ENCODE measurements around the gene HOXA7. TPM values are rescaled to one million over a fixed set of nuclear protein-coding genes. Genes with fewer than 3 reads are reported as not detected.

HOXA7 gene
- total and polyA plus RNA-seq, 2 donors (not counting 3 experiments of a cell fraction or from before 2014, with no cell fraction given): 18.1 to 18.5 TPM

- DNase-seq (ENCODE audit: low read depth, low spot score) (no peak), FAIRE-seq (no peak)
- peaks cover 97% of the 10 kb centered on the region for H3K79me2 ChIP-seq (ENCODE audit: control insufficient read depth, insufficient read depth, low read length)
- CTCF ChIA-PET: interaction anchor here (0.7 to 7.0 kb wide), 21 partner anchors 8 to 775 kb away, joined by 3 to 72 read pairs (median 8); partner anchors contain the start of genes HOXA3 and HOXA7
- H4K20me1 ChIP-seq (replicated peaks; ENCODE audit: control insufficient read depth, extremely low read depth, insufficient read depth, low read length): no peaks in the 10 kb centered on the region
- peaks cover 0 to 19% of the 10 kb centered on the region in 2 experiments for H3K36me3 ChIP-seq (ENCODE audit: control insufficient read depth in 2 of 2, extremely low read depth in 1 of 2, insufficient read depth in 2 of 2, low read length in 2 of 2)
- POLR2A ChIA-PET: interaction anchor here (1.3 to 1.6 kb wide), 2 partner anchors 16 to 21 kb away, joined by 3 to 4 read pairs; partner anchors contain the start of gene HOXA9
- no TSS peak for BruUV-seq (replicated peaks)
- H3K27ac ChIP-seq (ENCODE audit: insufficient read depth, low read depth, low read length): peak overlapping the region; percentile 64
- dilution Hi-C loops (cut with MboI; ENCODE audit: extremely low pct_ligation_motif_present, low sequenced_read_pairs) (no loop called here), intact Hi-C loops (cut with micrococcal nuclease) (loop anchor here (1.0 to 5.0 kb wide), 3 partner anchors 21 to 692 kb away; partner anchors contain the start of gene HOXA9)
- no peaks in the 10 kb centered on the region for H3K27me3 ChIP-seq (ENCODE audit: control insufficient read depth in 2 of 2, insufficient read depth in 2 of 2, low read length in 2 of 2)
- peak overlapping the region in 1 of 3 experiments; percentile 23 for H3K4me3 ChIP-seq (replicated peaks in 1 of 3; ENCODE audit: insufficient read depth in 1 of 3, low read depth in 1 of 3, low read length in 3 of 3)
- peak overlapping the region; percentile 76 for H3K4me2 ChIP-seq (ENCODE audit: insufficient read depth, low read length)
- H3K9me3 ChIP-seq (replicated peaks; ENCODE audit: control insufficient read depth, insufficient read depth, low read length): no peaks in the 10 kb centered on the region
- peaks cover 73% of the 10 kb centered on the region for H3K4me1 ChIP-seq (ENCODE audit: control insufficient read depth, extremely low read depth, insufficient read depth, low read length)
- H3K9ac ChIP-seq (replicated peaks; ENCODE audit: extremely low read depth, insufficient read depth, low read length): peak overlapping the region; percentile 47
- TF ChIP-seq, protein P1, sequence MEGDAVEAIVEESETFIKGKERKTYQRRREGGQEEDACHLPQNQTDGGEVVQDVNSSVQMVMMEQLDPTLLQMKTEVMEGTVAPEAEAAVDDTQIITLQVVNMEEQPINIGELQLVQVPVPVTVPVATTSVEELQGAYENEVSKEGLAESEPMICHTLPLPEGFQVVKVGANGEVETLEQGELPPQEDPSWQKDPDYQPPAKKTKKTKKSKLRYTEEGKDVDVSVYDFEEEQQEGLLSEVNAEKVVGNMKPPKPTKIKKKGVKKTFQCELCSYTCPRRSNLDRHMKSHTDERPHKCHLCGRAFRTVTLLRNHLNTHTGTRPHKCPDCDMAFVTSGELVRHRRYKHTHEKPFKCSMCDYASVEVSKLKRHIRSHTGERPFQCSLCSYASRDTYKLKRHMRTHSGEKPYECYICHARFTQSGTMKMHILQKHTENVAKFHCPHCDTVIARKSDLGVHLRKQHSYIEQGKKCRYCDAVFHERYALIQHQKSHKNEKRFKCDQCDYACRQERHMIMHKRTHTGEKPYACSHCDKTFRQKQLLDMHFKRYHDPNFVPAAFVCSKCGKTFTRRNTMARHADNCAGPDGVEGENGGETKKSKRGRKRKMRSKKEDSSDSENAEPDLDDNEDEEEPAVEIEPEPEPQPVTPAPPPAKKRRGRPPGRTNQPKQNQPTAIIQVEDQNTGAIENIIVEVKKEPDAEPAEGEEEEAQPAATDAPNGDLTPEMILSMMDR (IDR thresholded peaks at IDR 0.05; ENCODE audit: extremely low read depth in 1 of 2, insufficient read depth in 1 of 2, low read depth in 1 of 2, low read length in 2 of 2): no peak
- TF ChIP-seq GATA2 (IDR thresholded peaks at IDR 0.05; ENCODE audit: insufficient read depth, insufficient read length, low read depth, low read length): no peak
- no peak for TF ChIP-seq MYC (IDR thresholded peaks at IDR 0.05; ENCODE audit: low read depth, low read length)
- no peak for TF ChIP-seq FOS (IDR thresholded peaks at IDR 0.05; ENCODE audit: borderline replicate concordance, insufficient read depth, low read length)
- TF ChIP-seq, protein P2, sequence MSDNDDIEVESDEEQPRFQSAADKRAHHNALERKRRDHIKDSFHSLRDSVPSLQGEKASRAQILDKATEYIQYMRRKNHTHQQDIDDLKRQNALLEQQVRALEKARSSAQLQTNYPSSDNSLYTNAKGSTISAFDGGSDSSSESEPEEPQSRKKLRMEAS (IDR thresholded peaks at IDR 0.05; ENCODE audit: insufficient read depth, insufficient read length): no peak
- no peak for TF ChIP-seq POLR2AphosphoS5 (IDR thresholded peaks at IDR 0.05; ENCODE audit: insufficient read depth, low read depth, low read length)
- TF ChIP-seq POLR2A (IDR thresholded peaks at IDR 0.05; ENCODE audit: low read depth, low read length): no peak
- no peak for TF ChIP-seq EZH2 (IDR thresholded peaks at IDR 0.05; ENCODE audit: borderline replicate concordance, low read depth, low read length, severe bottlenecking)
- no peak for TF ChIP-seq JUN (IDR thresholded peaks at IDR 0.05; ENCODE audit: borderline replicate concordance, insufficient read depth, insufficient read length, low read depth)
- H2AFZ ChIP-seq (ENCODE audit: low read depth, low read length): no peak overlapping the region
- H3K9me1 ChIP-seq (replicated peaks; ENCODE audit: control insufficient read depth, extremely low read depth, insufficient read depth, low read length): no peaks in the 10 kb centered on the region
These were observed 11.7 kb downstream of the HOXA7 start for GRCh38 chr7:27144781-27145164.
